Transverse colon (tissue), 4 donors: ENCODE data around the gene CACNA1E. TPM values are rescaled to one million over a fixed set of nuclear protein-coding genes. Genes with fewer than 3 reads are reported as not detected.

Experiments used
- DNase-seq: peaks from one replicate; pipeline ENCODE4 v3.0.0-alpha.2; 2019
- H3K27ac ChIP-seq, 4 donors: fragments of 200-600 bp; sonication (generic); 2 replicates each; pipeline ENCODE4 v1.5.1; 2016 to 2018; ENCODE audit warnings: inconsistent platforms in 4 of 4
- H3K27me3 ChIP-seq: fragments of 200-600 bp; sonication (generic); 2 replicates; pipeline ENCODE4 v1.5.1; 2017; ENCODE audit warnings: inconsistent platforms
- H3K36me3 ChIP-seq, 4 donors: fragments of 200-600 bp; sonication (generic); 2 replicates each; pipeline ENCODE4 v1.5.1; 2017 to 2019; ENCODE audit warnings: inconsistent platforms in 4 of 4
- H3K4me1 ChIP-seq, 4 donors: fragments of 200-600 bp; sonication (generic); 2 replicates each; pipeline ENCODE4 v1.5.1; 2017 to 2020; ENCODE audit warnings: inconsistent platforms in 4 of 4
- H3K4me3 ChIP-seq, 4 donors: fragments of 200-600 bp; sonication (generic); 1 replicate in 1 of 4; 2 replicates in 3 of 4; pipeline versions ENCODE4 v1.5.1 to v1.6.1; 2017 to 2019; ENCODE audit warnings: inconsistent platforms in 4 of 4
- H3K9me3 ChIP-seq, 2 donors: fragments of 200-600 bp; sonication (generic); 2 replicates each; pipeline ENCODE4 v1.5.1; 2017 to 2019; ENCODE audit warnings: inconsistent platforms in 2 of 2
- CTCF ChIP-seq, 5 experiments: fragments of 200-600 bp in 3 of 5; fragments of 450-650 bp in 2 of 5; sonication (generic) in 3 of 5; IDR thresholded peaks; 1 replicate in 2 of 5; 2 replicates in 3 of 5; pipeline ENCODE4 v1.5.1; 2016 to 2017; ENCODE audit warnings: antibody characterized with exemption in 5 of 5, inconsistent platforms in 3 of 5, mild to moderate bottlenecking in 2 of 5, moderate library complexity in 1 of 5
- EP300 ChIP-seq: sonication (generic); formaldehyde crosslinking; IDR thresholded peaks from one replicate; pipeline ENCODE4 v1.6.1; 2017; ENCODE audit warnings: antibody characterized with exemption, low read depth
- POLR2A ChIP-seq: fragments of 450-650 bp; IDR thresholded peaks from one replicate; pipeline ENCODE4 v1.6.1; 2016; ENCODE audit warnings: antibody characterized with exemption, mild to moderate bottlenecking, moderate library complexity
- POLR2AphosphoS5 ChIP-seq, 3 donors: sonication (generic); formaldehyde crosslinking; IDR thresholded peaks; one replicate each; pipeline ENCODE4 v1.6.1; 2016; ENCODE audit warnings: antibody characterized with exemption in 3 of 3
- WGBS, 2 donors: methylation state at CpG; one replicate each; pipeline ENCODE4 v1.1.5; 2018; ENCODE audit warnings: low coverage in 1 of 2; 5-methylcytosine and 5-hydroxymethylcytosine counted together
- in situ Hi-C, 4 donors: fragments of 200-750 bp; cut with MboI; loops; one replicate each; pipeline versions ENCODE4 v1.15.0 to v1.15.1; 2017; ENCODE audit warnings: low sequenced_read_pairs in 3 of 4, low pct_ligation_motif_present in 1 of 4, low pct_unique_long_range_greater_than_20kb in 1 of 4
- intact Hi-C: fragments of 100-400 bp; cut with DNase I; formaldehyde crosslinking; loops from one replicate; pipeline ENCODE4 v1.15.1; 2023; ENCODE audit warnings: low total_unique reads
- total RNA-seq, 4 donors: library from RNA; depleted of rRNA; stranded (reverse); fragments of >200 nt; gene quantifications; one replicate each; pipeline ENCODE4 v1.1.0, GENCODE V29; 2016

Gene CACNA1E
- total RNA-seq, 4 donors from 2014 or later = under 0.01 to 0.16 (median 0.14) TPM; not detected in 1

GRCh38 chr1:181482521-181483284 lies 614 bp upstream of the CACNA1E start:
- in situ Hi-C loops = loop anchor here in 3 of 4 donors (25.0 kb wide), 2 partner anchors 455 to 580 kb away; partner anchors contain the start of gene ZNF648 (in 2 of the 3)
- WGBS, 2 donors = 4 to 5% methylated on average over 17 to 53 of the region's 62 CpGs
- Histone ChIP-seq H3K27me3 (peaks cover 73% of the 10 kb centered on the region), H3K27ac (no peak overlapping the region), H3K4me3 (peak overlapping the region in 2 of 4 donors; percentile 7 to 35), H3K9me3 (no peaks in the 10 kb centered on the region), H3K36me3 (no peaks in the 10 kb centered on the region), H3K4me1 (peaks cover 0 to 16% (median 7%) of the 10 kb centered on the region in 4 donors)
- no peak for TF ChIP-seq POLR2AphosphoS5 (IDR thresholded peaks at IDR 0.05)
- no peak for TF ChIP-seq POLR2A
- TF ChIP-seq EP300 = no peak
- no peak for TF ChIP-seq CTCF (IDR thresholded peaks at IDR 0.05)
- intact Hi-C loops = no loop called here
- peak; percentile 11 for DNase-seq

GRCh38 chr1:181484821-181485220 lies 1.5 kb downstream of the CACNA1E start:
- no peak overlapping the region for H3K4me3 ChIP-seq

GRCh38 chr1:181485287-181486097 lies 2.2 kb downstream of the CACNA1E start:
- 9 to 23% methylated on average over 7 to 38 of the region's 42 CpGs for WGBS, 2 donors
- Histone ChIP-seq H3K4me1 (peaks cover 0 to 16% (median 7%) of the 10 kb centered on the region in 4 donors), H3K4me3 (no peak overlapping the region), H3K27ac (no peak overlapping the region), H3K36me3 (no peaks in the 10 kb centered on the region), H3K27me3 (peaks cover 79% of the 10 kb centered on the region), H3K9me3 (no peaks in the 10 kb centered on the region)
- intact Hi-C loops = no loop called here
- no peak for TF ChIP-seq EP300
- TF ChIP-seq POLR2AphosphoS5 (IDR thresholded peaks at IDR 0.05) = no peak
- no peak for TF ChIP-seq CTCF (IDR thresholded peaks at IDR 0.05)
- no peak for TF ChIP-seq POLR2A
- in situ Hi-C loops = loop anchor here in 3 of 4 donors (25.0 kb wide), 2 partner anchors 452 to 577 kb away; partner anchors contain the start of gene ZNF648 (in 2 of the 3)
- no peak for DNase-seq

More at GRCh38 chr1:181484821-181485220, 1.5 kb downstream of the CACNA1E start:
- peaks cover 82% of the 10 kb centered on the region for H3K27me3 ChIP-seq
- H3K36me3 ChIP-seq = no peaks in the 10 kb centered on the region
- intact Hi-C loops = no loop called here
- 60 to 66% methylated on average over 2 of the region's 2 CpGs for WGBS, 2 donors
- H3K27ac ChIP-seq = no peak overlapping the region
- TF ChIP-seq POLR2AphosphoS5 (IDR thresholded peaks at IDR 0.05) (no peak), CTCF (IDR thresholded peaks at IDR 0.05) (no peak), EP300 (no peak), POLR2A (no peak)
- peaks cover 0 to 16% (median 7%) of the 10 kb centered on the region in 4 donors for H3K4me1 ChIP-seq
- no peak for DNase-seq
- H3K9me3 ChIP-seq = no peaks in the 10 kb centered on the region
- in situ Hi-C loops = loop anchor here in 3 of 4 donors (25.0 kb wide), 2 partner anchors 452 to 577 kb away; partner anchors contain the start of gene ZNF648 (in 2 of the 3)

GRCh38 chr1:181486098-181486420 lies 2.7 kb downstream of the CACNA1E start:
- Histone ChIP-seq H3K4me1 (peaks cover 0 to 16% (median 7%) of the 10 kb centered on the region in 4 donors), H3K27me3 (peaks cover 77% of the 10 kb centered on the region), H3K4me3 (no peak overlapping the region), H3K36me3 (no peaks in the 10 kb centered on the region), H3K27ac (no peak overlapping the region), H3K9me3 (no peaks in the 10 kb centered on the region)
- in situ Hi-C loops = loop anchor here in 3 of 4 donors (25.0 kb wide), 2 partner anchors 451 to 576 kb away; partner anchors contain the start of gene ZNF648 (in 2 of the 3)
- TF ChIP-seq EP300 (no peak), POLR2AphosphoS5 (IDR thresholded peaks at IDR 0.05) (no peak), POLR2A (no peak), CTCF (IDR thresholded peaks at IDR 0.05) (no peak)
- WGBS, 2 donors = 21 to 33% methylated on average over 7 to 8 of the region's 8 CpGs
- no peak for DNase-seq
- intact Hi-C loops = no loop called here
